HEK293 (cell line): Measurements from ENCODE around the gene SPINK13.

Experiments used
- CTCF ChIA-PET: fragments of 350-600 bp; formaldehyde crosslinking; extraction: SDS; loops from one replicate; lab custom pipeline; 2021; ENCODE audit warnings: antibody characterized with exemption; lab: Yijun Ruan, JAX
- POLR2A ChIA-PET: fragments of 300-600 bp; formaldehyde crosslinking; extraction: SDS; loops from one replicate; lab custom pipeline; 2020; ENCODE audit warnings: antibody characterized with exemption, inconsistent platforms; lab: Yijun Ruan, JAX
- H3K27ac ChIP-seq: fragments of 200-500 bp; sonication (Bioruptor generic); 2 replicates; pipeline ENCODE4 v1.5.1; 2014; ENCODE audit warnings: low read depth, low read length, control low read depth, inconsistent platforms; ENCODE audit errors: extremely low read depth
- H3K36me3 ChIP-seq, 2 experiments: fragments of 200-500 bp in 1 of 2; sonication (Bioruptor generic) in 1 of 2; 1 replicate in 1 of 2; 2 replicates in 1 of 2; pipeline ENCODE4 v1.5.1; 2014 to 2017; ENCODE audit warnings: inconsistent platforms in 2 of 2, low read length in 2 of 2; ENCODE audit not compliant: control insufficient read depth in 2 of 2, insufficient read depth in 1 of 2
- H3K4me1 ChIP-seq: fragments of 200-500 bp; sonication (Bioruptor generic); 2 replicates; pipeline ENCODE4 v1.5.1; 2014; ENCODE audit warnings: mild to moderate bottlenecking, low read length, inconsistent platforms; ENCODE audit not compliant: control insufficient read depth, insufficient read depth
- H3K4me3 ChIP-seq: 2 replicates; pipeline ENCODE4 v1.5.1; 2011; ENCODE audit warnings: low read depth, mild to moderate bottlenecking, control low read depth, low read length, moderate library complexity
- H3K9me3 ChIP-seq: fragments of 200-500 bp; sonication (Bioruptor generic); 2 replicates; pipeline ENCODE4 v1.5.1; 2014; ENCODE audit warnings: low read depth, low read length, inconsistent platforms; ENCODE audit not compliant: control insufficient read depth, insufficient read depth
- KLF10 ChIP-seq: fragments of 450-650 bp; IDR thresholded peaks from 2 replicates; pipeline ENCODE4 v1.5.1; 2018; ENCODE audit warnings: missing biosample characterization, mild to moderate bottlenecking, missing genetic modification characterization
- SETDB1 ChIP-seq: IDR thresholded peaks from one replicate; pipeline ENCODE4 v1.6.1; 2017; ENCODE audit warnings: mild to moderate bottlenecking, low read length, moderate library complexity, mixed read lengths; ENCODE audit not compliant: insufficient read length
- YY1 ChIP-seq: fragments of 450-650 bp; formaldehyde crosslinking; IDR thresholded peaks from 2 replicates; pipeline ENCODE4 v1.5.1; 2018; ENCODE audit warnings: missing biosample characterization, missing genetic modification characterization
- ZFP41 ChIP-seq: fragments of 450-650 bp; formaldehyde crosslinking; IDR thresholded peaks from 2 replicates; pipeline ENCODE4 v1.5.1; 2016; ENCODE audit warnings: missing biosample characterization, missing genetic modification characterization, borderline replicate concordance
- ZNF175 ChIP-seq: fragments of 450-650 bp; formaldehyde crosslinking; IDR thresholded peaks from 2 replicates; pipeline ENCODE4 v1.5.1; 2016; ENCODE audit warnings: missing biosample characterization, missing genetic modification characterization
- ZNF391 ChIP-seq: fragments of 450-650 bp; formaldehyde crosslinking; IDR thresholded peaks from 2 replicates; pipeline ENCODE4 v1.5.1; 2016; ENCODE audit warnings: low read depth, missing biosample characterization, missing genetic modification characterization, borderline replicate concordance
- ZNF394 ChIP-seq: fragments of 450-650 bp; formaldehyde crosslinking; IDR thresholded peaks from 2 replicates; pipeline ENCODE4 v1.5.1; 2016; ENCODE audit warnings: missing biosample characterization, missing genetic modification characterization, mild to moderate bottlenecking, moderate library complexity, borderline replicate concordance
- ZNF549 ChIP-seq: fragments of 450-650 bp; IDR thresholded peaks from 2 replicates; pipeline ENCODE4 v1.5.1; 2018; ENCODE audit warnings: missing biosample characterization, missing genetic modification characterization, mild to moderate bottlenecking, inconsistent platforms, moderate library complexity
- ZNF558 ChIP-seq: fragments of 450-650 bp; formaldehyde crosslinking; IDR thresholded peaks from 2 replicates; pipeline ENCODE4 v1.5.1; 2016; ENCODE audit warnings: missing biosample characterization, missing genetic modification characterization
- ZNF571 ChIP-seq: fragments of 450-650 bp; formaldehyde crosslinking; IDR thresholded peaks from 2 replicates; pipeline ENCODE4 v1.5.0; 2017; ENCODE audit warnings: missing biosample characterization, missing genetic modification characterization
- ZNF623 ChIP-seq: fragments of 450-650 bp; formaldehyde crosslinking; IDR thresholded peaks from 2 replicates; pipeline ENCODE4 v1.5.1; 2016; ENCODE audit warnings: missing biosample characterization, missing genetic modification characterization
- ZNF654 ChIP-seq: fragments of 450-650 bp; formaldehyde crosslinking; IDR thresholded peaks from 2 replicates; pipeline ENCODE4 v1.5.1; 2016; ENCODE audit warnings: low read depth, missing biosample characterization, missing genetic modification characterization
- ZNF777 ChIP-seq: fragments of 450-650 bp; formaldehyde crosslinking; IDR thresholded peaks from 2 replicates; pipeline ENCODE4 v1.5.1; 2017; ENCODE audit warnings: missing biosample characterization, missing genetic modification characterization, borderline replicate concordance
- ZNF837 ChIP-seq: fragments of 450-650 bp; formaldehyde crosslinking; IDR thresholded peaks from 2 replicates; pipeline ENCODE4 v1.5.1; 2016; ENCODE audit warnings: missing biosample characterization, missing genetic modification characterization
- TF ChIP-seq, protein P1 (sequence below): IDR thresholded peaks from 2 replicates; pipeline ENCODE4 v1.6.1; 2011; ENCODE audit warnings: mild to moderate bottlenecking, low read depth, low read length, borderline replicate concordance
- TF ChIP-seq, protein P2 (sequence below): fragments of 450-650 bp; formaldehyde crosslinking; IDR thresholded peaks from 2 replicates; pipeline ENCODE4 v1.5.1; 2016; ENCODE audit warnings: missing biosample characterization, missing genetic modification characterization
- TF ChIP-seq, protein P3 (sequence below): fragments of 450-650 bp; formaldehyde crosslinking; conservative IDR thresholded peaks from 2 replicates; pipeline ENCODE4 v1.5.1; 2016; ENCODE audit warnings: low read depth, missing biosample characterization, missing genetic modification characterization

SPINK13 gene

DNA sequence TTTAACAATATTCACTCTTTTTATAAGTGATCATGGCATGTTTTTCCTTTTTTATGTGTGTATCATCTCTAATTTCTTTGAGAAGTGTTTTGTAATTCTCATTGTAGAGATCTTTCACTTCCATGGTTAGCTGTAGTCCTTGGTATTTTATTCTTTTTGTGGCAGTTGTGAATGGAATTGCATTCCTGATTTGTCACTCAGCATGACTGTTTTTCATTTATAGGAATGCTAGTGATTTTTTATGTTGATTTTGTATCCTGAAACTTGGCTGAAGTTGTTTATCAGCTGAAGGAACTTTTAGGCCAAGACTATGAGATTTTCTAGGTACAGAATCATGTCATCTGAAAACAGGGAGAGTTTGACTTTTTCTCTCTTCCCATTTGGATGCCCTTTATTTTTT is 13.1 kb upstream of the SPINK13 start:
- TF ChIP-seq, protein P1, sequence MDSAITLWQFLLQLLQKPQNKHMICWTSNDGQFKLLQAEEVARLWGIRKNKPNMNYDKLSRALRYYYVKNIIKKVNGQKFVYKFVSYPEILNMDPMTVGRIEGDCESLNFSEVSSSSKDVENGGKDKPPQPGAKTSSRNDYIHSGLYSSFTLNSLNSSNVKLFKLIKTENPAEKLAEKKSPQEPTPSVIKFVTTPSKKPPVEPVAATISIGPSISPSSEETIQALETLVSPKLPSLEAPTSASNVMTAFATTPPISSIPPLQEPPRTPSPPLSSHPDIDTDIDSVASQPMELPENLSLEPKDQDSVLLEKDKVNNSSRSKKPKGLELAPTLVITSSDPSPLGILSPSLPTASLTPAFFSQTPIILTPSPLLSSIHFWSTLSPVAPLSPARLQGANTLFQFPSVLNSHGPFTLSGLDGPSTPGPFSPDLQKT: no peak
- H3K4me3 ChIP-seq: no peak overlapping the region
- no peaks in the 10 kb centered on the region for H3K9me3 ChIP-seq
- H3K36me3 ChIP-seq: no peaks in the 10 kb centered on the region
- no peaks in the 10 kb centered on the region for H3K4me1 ChIP-seq
- no peak overlapping the region for H3K27ac ChIP-seq
- POLR2A ChIA-PET: no interaction called here
- CTCF ChIA-PET: interaction anchor here (0.7 to 1.0 kb wide), 2 partner anchors 55 to 473 kb away, joined by 3 read pairs; no protein-coding TSS in a partner anchor

DNA sequence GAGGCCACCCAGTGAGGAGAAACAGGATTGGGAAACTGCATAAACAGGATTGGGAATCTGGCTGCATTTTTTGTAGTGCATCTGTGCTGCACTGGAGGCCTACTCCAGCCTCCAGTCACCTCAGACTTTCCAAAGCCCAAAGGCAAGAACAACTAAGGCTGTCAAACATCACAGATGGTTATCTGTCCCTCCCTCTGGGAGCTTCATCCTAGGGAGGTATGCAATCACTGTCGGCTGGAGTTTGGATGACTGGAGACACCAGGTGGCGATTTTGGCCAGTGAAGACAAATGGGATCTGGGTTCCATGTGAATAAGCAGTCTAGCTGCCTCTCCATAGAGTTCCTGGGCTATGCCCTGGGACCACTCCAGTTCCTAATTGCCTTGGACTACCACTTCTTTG is 9.3 kb upstream of the SPINK13 start:
- CTCF ChIA-PET: no interaction called here
- Histone ChIP-seq H3K36me3 (no peaks in the 10 kb centered on the region), H3K9me3 (no peaks in the 10 kb centered on the region), H3K4me1 (no peaks in the 10 kb centered on the region), H3K27ac (no peak overlapping the region), H3K4me3 (no peak overlapping the region)
- TF ChIP-seq YY1 (tag by site-specific recombination) (no peak), ZNF391 (tag by site-specific recombination) (no peak), ZNF571 (tag by site-specific recombination) (no peak), ZNF777 (tag by site-specific recombination) (no peak), ZFP41 (no peak), ZNF558 (tag by site-specific recombination) (no peak), ZNF175 (no peak), ZNF623 (tag by site-specific recombination) (no peak), ZNF654 (no peak), SETDB1 (no peak)
- TF ChIP-seq, protein P2, sequence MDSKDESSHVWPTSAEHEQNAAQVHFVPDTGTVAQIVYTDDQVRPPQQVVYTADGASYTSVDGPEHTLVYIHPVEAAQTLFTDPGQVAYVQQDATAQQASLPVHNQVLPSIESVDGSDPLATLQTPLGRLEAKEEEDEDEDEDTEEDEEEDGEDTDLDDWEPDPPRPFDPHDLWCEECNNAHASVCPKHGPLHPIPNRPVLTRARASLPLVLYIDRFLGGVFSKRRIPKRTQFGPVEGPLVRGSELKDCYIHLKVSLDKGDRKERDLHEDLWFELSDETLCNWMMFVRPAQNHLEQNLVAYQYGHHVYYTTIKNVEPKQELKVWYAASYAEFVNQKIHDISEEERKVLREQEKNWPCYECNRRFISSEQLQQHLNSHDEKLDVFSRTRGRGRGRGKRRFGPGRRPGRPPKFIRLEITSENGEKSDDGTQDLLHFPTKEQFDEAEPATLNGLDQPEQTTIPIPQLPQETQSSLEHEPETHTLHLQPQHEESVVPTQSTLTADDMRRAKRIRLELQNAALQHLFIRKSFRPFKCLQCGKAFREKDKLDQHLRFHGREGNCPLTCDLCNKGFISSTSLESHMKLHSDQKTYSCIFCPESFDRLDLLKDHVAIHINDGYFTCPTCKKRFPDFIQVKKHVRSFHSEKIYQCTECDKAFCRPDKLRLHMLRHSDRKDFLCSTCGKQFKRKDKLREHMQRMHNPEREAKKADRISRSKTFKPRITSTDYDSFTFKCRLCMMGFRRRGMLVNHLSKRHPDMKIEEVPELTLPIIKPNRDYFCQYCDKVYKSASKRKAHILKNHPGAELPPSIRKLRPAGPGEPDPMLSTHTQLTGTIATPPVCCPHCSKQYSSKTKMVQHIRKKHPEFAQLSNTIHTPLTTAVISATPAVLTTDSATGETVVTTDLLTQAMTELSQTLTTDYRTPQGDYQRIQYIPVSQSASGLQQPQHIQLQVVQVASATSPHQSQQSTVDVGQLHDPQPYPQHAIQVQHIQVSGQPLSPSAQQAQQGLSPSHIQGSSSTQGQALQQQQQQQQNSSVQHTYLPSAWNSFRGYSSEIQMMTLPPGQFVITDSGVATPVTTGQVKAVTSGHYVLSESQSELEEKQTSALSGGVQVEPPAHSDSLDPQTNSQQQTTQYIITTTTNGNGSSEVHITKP (tag by site-specific recombination): no peak
- TF ChIP-seq, all 188 proteins: peak for 0
- POLR2A ChIA-PET: no interaction called here

DNA sequence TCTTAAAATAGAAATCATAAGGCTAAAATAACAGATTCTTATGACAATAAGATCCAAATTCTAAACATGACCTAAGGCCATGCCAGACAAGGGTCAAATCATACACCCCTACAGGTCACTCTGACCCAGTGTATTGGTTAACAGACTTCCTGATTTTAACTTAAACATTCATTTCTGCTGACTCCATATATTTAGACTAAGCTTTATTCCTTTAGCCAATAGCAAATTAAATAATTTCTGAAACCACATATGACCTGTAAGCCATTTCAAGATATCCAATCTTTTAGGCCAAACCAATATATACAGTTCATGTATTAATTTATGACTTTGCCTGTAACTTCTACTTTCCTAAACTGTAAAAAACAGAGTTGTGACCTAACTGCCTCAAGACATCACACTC is 7.4 kb upstream of the SPINK13 start:
- no peaks in the 10 kb centered on the region for H3K4me1 ChIP-seq
- no peaks in the 10 kb centered on the region for H3K36me3 ChIP-seq
- no peak overlapping the region for H3K27ac ChIP-seq
- POLR2A ChIA-PET: no interaction called here
- TF ChIP-seq ZNF549 (no peak), ZNF394 (tag by site-specific recombination) (no peak), ZNF837 (tag by site-specific recombination) (no peak), KLF10 (tag by site-specific recombination) (no peak)
- TF ChIP-seq, protein P3, sequence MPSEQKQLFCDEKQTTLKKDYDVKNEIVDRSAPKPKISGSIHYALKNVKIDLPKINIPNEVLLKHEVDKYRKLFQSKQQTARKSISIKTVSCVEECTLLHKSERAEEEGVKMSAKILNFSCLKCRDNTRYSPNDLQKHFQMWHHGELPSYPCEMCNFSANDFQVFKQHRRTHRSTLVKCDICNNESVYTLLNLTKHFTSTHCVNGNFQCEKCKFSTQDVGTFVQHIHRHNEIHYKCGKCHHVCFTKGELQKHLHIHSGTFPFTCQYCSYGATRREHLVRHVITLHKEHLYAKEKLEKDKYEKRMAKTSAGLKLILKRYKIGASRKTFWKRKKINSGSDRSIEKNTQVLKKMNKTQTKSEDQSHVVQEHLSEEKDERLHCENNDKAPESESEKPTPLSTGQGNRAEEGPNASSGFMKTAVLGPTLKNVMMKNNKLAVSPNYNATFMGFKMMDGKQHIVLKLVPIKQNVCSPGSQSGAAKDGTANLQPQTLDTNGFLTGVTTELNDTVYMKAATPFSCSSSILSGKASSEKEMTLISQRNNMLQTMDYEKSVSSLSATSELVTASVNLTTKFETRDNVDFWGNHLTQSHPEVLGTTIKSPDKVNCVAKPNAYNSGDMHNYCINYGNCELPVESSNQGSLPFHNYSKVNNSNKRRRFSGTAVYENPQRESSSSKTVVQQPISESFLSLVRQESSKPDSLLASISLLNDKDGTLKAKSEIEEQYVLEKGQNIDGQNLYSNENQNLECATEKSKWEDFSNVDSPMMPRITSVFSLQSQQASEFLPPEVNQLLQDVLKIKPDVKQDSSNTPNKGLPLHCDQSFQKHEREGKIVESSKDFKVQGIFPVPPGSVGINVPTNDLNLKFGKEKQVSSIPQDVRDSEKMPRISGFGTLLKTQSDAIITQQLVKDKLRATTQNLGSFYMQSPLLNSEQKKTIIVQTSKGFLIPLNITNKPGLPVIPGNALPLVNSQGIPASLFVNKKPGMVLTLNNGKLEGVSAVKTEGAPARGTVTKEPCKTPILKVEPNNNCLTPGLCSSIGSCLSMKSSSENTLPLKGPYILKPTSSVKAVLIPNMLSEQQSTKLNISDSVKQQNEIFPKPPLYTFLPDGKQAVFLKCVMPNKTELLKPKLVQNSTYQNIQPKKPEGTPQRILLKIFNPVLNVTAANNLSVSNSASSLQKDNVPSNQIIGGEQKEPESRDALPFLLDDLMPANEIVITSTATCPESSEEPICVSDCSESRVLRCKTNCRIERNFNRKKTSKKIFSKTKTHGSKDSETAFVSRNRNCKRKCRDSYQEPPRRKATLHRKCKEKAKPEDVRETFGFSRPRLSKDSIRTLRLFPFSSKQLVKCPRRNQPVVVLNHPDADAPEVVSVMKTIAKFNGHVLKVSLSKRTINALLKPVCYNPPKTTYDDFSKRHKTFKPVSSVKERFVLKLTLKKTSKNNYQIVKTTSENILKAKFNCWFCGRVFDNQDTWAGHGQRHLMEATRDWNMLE: no peak
- TF ChIP-seq, all 188 proteins: peak for 0
- Histone ChIP-seq H3K9me3 (no peaks in the 10 kb centered on the region), H3K4me3 (no peak overlapping the region)
- CTCF ChIA-PET: no interaction called here
